ENCODE results near the gene CCL11. TPM values are rescaled to one million over a fixed set of nuclear protein-coding genes. Genes with fewer than 3 reads are reported as not detected.

Gene CCL11
- total and polyA plus RNA-seq, 2 donors from 2014 or later: 1.0 TPM; not detected in 1

GRCh38 chr17:34254146-34254545 lies 31.4 kb upstream of the CCL11 start:
- DNase-seq (no peak), FAIRE-seq (no peak)
- Histone ChIP-seq H3K36me3 (ENCODE audit: control insufficient read depth in 2 of 3, insufficient read depth in 3 of 3, low read length in 3 of 3) (no peaks in the 10 kb centered on the region), H3K9me3 (ENCODE audit: control insufficient read depth in 2 of 3, insufficient read depth in 1 of 3, low read length in 3 of 3) (no peaks in the 10 kb centered on the region), H3K27me3 (ENCODE audit: control insufficient read depth, insufficient read depth, low read length) (no peaks in the 10 kb centered on the region), H3K4me3 (ENCODE audit: low read length in 3 of 3) (peak overlapping the region in 1 of 3 donors; percentile 57), H3K9ac (ENCODE audit: low read length in 3 of 3) (no peak overlapping the region), H3K27ac (ENCODE audit: low read depth in 2 of 2, low read length in 2 of 2) (peak overlapping the region; percentile 67 to 74), H3K4me1 (ENCODE audit: control insufficient read depth in 2 of 3, insufficient read depth in 2 of 3, low read depth in 1 of 3, low read length in 3 of 3) (peaks cover 0 to 26% (median 25%) of the 10 kb centered on the region in 3 donors)
- intact Hi-C loops (cut with DNase I): loop anchor here (10.0 kb wide), 1 partner anchor 61 kb away; the partner anchor contains the start of gene CCL8
- no peak for TF ChIP-seq CTCF (IDR thresholded peaks at IDR 0.05; ENCODE audit: borderline replicate concordance, extremely low read depth, insufficient read depth)

GRCh38 chr17:34254651-34255380 lies 30.7 kb upstream of the CCL11 start, which contains the start of gene CCL2:
Gene CCL2 (plus strand): TSS chr17:34255285. CDS start chr17:34255350, 65 bp downstream.
- Histone ChIP-seq H3K4me3 (ENCODE audit: low read length in 3 of 3) (peak within 1 kb of the TSS; percentile 57 to 69 (median 62)), H3K9me3 (ENCODE audit: control insufficient read depth in 2 of 3, insufficient read depth in 1 of 3, low read length in 3 of 3) (no peaks in the 10 kb centered on the region), H3K27ac (ENCODE audit: low read depth in 2 of 2, low read length in 2 of 2) (peak within 1 kb of the TSS; percentile 74 to 86), H3K27me3 (ENCODE audit: control insufficient read depth, insufficient read depth, low read length) (no peaks in the 10 kb centered on the region), H3K36me3 (ENCODE audit: control insufficient read depth in 2 of 3, insufficient read depth in 3 of 3, low read length in 3 of 3) (no peaks in the 10 kb centered on the region), H3K4me1 (ENCODE audit: control insufficient read depth in 2 of 3, insufficient read depth in 2 of 3, low read depth in 1 of 3, low read length in 3 of 3) (peaks cover 0 to 25% (median 22%) of the 10 kb centered on the region in 3 donors), H3K9ac (ENCODE audit: low read length in 3 of 3) (peak within 1 kb of the TSS; percentile 50 to 74 (median 52))
- intact Hi-C loops (cut with DNase I): loop anchor here (10.0 kb wide), 1 partner anchor 60 kb away; the partner anchor contains the start of gene CCL8
- DNase-seq (peak; percentile 62 to 93 (median 75)), FAIRE-seq (no peak)
- no peak for TF ChIP-seq CTCF (IDR thresholded peaks at IDR 0.05; ENCODE audit: borderline replicate concordance, extremely low read depth, insufficient read depth)

GRCh38 chr17:34255381-34255732 lies 30.2 kb upstream of the CCL11 start:
- H3K36me3 ChIP-seq (ENCODE audit: control insufficient read depth in 2 of 3, insufficient read depth in 3 of 3, low read length in 3 of 3): no peaks in the 10 kb centered on the region
- TF ChIP-seq CTCF (IDR thresholded peaks at IDR 0.05; ENCODE audit: borderline replicate concordance, extremely low read depth, insufficient read depth): no peak
- DNase-seq: peak in 1 of 5 donors; percentile 21
- no peak for FAIRE-seq
- H3K27ac ChIP-seq (ENCODE audit: low read depth in 2 of 2, low read length in 2 of 2): peak overlapping the region; percentile 66 to 86
- H3K27me3 ChIP-seq (ENCODE audit: control insufficient read depth, insufficient read depth, low read length): no peaks in the 10 kb centered on the region
- H3K9me3 ChIP-seq (ENCODE audit: control insufficient read depth in 2 of 3, insufficient read depth in 1 of 3, low read length in 3 of 3): no peaks in the 10 kb centered on the region
- H3K4me1 ChIP-seq (ENCODE audit: control insufficient read depth in 2 of 3, insufficient read depth in 2 of 3, low read depth in 1 of 3, low read length in 3 of 3): peaks cover 0 to 25% (median 21%) of the 10 kb centered on the region in 3 donors
- intact Hi-C loops (cut with DNase I): loop anchor here (10.0 kb wide), 1 partner anchor 59 kb away; the partner anchor contains the start of gene CCL8
- H3K9ac ChIP-seq (ENCODE audit: low read length in 3 of 3): peak overlapping the region; percentile 50 to 74 (median 52)
- H3K4me3 ChIP-seq (ENCODE audit: low read length in 3 of 3): peak overlapping the region; percentile 57 to 69 (median 62)
